T-helper 2 cell treated with Interferon-gamma antibody and Interleukin-4, amounts not matched to agents 100 ng/mL and 5 ng/mL, for 36 hours (primary cell): Measurements from ENCODE around the gene APBB1. TPM values are rescaled to one million over a fixed set of nuclear protein-coding genes. Genes with fewer than 3 reads are reported as not detected.

Experiments used
- intact Hi-C: fragments of 100-400 bp; cut with micrococcal nuclease; formaldehyde crosslinking; loops from one replicate; pipeline ENCODE4 v1.15.1; 2023
- total RNA-seq: library from RNA; stranded (reverse); gene quantifications from 2 replicates; pipeline ENCODE4 v1.2.3, GENCODE V29; 2022

The APBB1 gene
- total RNA-seq, 1 donor from 2014 or later: 51.1 TPM

- intact Hi-C loops: loop anchor here (1.0 to 2.0 kb wide), 4 partner anchors 16 to 63 kb away; partner anchors contain the start of genes ARFIP2, SMPD1 and TIMM10B
These were observed 311 bp downstream of the APBB1 start for GRCh38 chr11:6418557-6419008.

DNA sequence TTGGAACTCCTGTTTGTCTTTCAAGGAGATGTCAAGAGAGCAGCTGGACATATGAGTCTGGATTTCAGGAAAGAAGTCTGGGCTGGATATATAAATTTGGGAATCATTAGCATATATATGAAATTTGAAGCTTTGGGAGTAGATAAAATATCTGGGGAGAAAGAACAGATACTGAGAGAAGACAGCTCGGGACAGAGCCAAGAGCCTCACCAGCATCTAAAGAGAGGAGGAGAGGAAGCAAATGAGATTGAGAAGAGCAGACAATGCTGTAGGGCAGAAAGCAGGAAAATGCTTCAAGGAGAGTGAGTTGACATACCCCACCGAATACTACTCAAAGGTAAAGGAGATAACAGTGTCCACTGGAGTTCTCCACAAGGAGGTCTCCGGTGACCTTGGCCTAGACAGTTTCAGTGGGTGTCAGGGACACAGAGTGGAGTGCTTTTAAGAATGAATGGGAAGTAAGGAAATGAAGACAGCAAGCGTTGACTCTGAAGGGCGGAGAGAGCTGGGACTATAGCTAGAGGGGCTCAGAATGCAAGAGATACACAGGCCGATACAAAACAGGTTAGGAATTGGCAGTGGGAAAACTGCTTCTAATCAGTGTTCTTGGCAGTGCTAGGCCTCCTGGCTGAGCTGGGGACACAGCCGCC, 862 bp downstream of the APBB1 start:
- intact Hi-C loops: loop anchor here (2.0 kb wide), 1 partner anchor 25 kb away; no protein-coding TSS in a partner anchor

DNA sequence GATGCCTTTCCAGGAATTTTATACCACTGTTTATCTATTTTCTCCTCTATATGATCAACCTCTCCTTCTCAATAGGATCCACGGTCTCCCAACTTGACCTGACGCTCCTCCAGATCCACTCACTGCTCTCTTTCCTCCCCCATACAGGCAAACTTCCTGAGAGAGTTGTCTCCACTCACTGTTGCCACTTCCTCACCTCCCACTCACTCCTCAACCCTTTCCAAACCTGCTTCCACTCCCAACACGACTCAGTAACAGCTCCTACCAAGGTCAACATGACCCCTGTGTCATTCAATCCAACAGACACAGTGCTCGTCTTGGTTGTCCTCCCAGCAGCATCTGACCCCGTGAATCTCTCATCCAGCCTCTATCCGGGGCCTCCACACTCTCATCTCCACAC, 3.1 kb downstream of the APBB1 start:
- intact Hi-C loops: no loop called here

DNA sequence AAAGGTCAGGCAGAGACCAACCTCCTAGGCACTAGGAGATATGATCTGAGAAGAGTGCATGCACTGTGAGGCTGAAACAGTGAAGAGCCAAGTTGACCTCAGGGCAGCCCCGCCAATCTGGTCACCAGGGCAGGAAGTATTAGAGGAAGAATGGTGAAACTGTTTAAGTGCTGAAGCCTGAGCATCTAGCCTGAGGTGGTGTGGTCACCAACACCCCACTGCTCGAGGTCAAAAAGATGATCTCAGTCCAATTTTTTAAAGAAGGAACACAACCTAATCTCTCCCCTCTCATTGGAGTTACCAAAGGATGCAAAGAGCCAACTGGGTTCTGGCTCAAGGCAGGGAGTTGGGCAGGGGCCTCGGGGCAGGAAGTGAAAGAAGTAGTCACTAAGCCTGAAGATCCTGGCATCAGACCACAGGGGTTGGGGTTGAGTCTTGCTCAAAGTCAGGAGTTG, 4.0 kb downstream of the APBB1 start:
- intact Hi-C loops: loop anchor here (1.0 to 5.0 kb wide), 2 partner anchors 25 to 38 kb away; partner anchors contain the start of gene SMPD1

DNA sequence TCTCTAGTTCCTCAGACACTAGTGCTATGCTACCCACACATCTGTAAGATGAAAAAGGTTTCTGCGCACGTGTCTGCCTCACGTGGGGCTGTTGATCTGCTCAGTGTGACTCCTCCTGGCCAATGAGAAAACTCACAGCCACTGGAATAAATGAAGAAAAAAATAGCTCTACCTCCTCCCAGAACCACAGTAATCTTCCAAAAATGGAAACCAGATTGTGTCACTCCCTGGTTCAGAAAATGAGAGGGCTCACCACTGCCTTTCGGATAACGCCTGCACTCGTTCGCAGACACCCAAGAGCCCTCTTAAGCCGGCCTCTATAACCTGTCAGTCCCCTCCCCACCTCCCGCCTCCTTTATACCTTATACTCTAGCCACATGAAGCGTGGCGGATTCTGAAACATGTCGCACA, 5.1 kb downstream of the APBB1 start:
- intact Hi-C loops: loop anchor here (1.0 to 5.0 kb wide), 2 partner anchors 23 to 36 kb away; partner anchors contain the start of gene SMPD1

DNA sequence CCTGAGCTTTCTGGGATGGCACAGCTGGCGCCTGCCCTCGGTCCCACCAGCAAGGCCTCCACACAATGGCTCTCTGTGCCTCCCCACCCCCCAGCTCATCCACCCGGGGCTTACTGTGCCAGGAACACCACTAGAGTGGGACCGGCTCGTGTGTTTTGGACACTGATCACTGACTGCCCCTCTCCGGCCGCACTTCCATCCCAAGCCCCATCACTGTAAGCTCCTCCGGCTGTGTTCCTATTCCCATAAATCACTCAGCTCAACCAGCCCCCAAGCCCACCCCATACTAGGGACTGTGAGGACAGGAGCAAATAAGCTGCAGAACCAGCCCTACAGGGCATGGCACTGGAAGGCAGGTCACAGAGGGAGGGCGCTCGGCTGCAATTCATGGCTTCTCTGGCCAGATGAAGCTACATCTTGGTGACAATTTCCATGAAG, 7.3 kb downstream of the APBB1 start:
- intact Hi-C loops: loop anchor here (5.0 kb wide), 1 partner anchor 34 kb away; no protein-coding TSS in a partner anchor

DNA sequence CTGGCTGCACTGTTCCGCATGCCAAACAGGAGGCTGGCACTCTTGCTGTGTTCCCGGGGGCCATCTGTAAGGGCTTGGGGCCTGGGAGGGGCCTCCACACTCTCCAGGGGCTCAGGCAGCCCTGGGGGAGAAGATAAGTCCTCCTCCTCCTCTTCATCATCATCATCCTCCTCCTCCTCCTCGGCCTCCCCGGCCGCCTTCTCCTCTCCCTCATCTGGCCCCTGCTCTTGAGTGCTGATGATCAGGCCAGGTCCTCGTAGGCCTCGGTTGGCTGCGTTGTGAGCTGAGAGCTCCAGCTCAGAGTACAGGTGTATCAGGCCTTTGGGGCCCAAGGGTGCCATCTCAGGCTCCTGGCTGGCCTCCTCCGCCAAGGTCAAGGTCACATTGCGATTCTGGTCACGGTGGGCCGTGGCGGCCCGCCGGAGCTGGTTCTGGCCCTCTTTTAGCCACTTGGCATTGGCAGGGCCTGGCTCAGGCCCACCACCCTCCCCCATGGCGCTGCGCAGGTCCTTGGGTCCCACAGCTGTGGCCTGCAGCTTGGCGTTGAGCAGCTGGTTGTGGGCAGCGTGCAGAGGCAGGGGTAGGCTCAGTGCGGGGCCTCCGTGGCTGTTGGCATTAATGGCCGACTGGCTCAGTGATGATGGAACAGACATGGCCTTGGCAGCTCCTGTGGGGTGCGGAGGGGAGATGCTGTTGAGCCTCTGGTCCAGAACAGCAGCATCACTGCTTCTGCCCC, 8.0 kb downstream of the APBB1 start:
- intact Hi-C loops: loop anchor here (5.0 kb wide), 1 partner anchor 34 kb away; no protein-coding TSS in a partner anchor

- intact Hi-C loops: no loop called here
These were observed 12.5 kb downstream of the APBB1 start for GRCh38 chr11:6406370-6406769.

- intact Hi-C loops: no loop called here
These were observed 13.0 kb downstream of the APBB1 start for GRCh38 chr11:6405846-6406245.

DNA sequence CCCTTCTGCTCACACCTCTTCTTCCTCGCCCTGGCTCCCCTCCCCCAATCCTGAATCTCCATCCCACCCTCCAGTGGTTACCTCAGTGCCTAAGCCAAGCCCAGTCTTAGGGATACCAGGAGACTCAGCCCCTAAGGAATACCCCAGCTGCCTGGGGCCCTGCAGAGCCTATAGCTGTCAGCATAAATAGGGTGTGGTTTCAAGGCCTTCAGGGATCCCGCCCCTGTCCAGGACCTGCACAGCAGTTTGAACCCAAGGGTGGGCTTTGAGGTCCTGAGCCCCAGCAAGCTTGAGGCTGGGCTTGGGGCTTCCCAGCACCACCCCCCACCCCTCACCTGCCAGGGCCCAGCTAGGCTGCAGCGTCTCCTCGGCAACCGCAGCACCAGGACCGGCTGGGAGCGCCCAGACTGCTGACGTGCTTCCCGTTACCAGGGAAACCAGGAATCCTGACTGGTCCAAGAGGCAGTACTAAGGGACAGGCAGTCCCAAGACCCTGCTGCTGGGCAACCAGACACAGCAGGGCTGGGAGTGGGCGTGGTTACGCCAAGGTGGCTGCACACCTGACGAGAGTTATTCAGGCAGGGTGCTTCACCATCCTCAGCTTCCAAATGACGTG, 13.7 kb downstream of the APBB1 start:
- intact Hi-C loops: no loop called here

- intact Hi-C loops: no loop called here
These were observed 14.4 kb downstream of the APBB1 start for GRCh38 chr11:6404342-6405051.

DNA sequence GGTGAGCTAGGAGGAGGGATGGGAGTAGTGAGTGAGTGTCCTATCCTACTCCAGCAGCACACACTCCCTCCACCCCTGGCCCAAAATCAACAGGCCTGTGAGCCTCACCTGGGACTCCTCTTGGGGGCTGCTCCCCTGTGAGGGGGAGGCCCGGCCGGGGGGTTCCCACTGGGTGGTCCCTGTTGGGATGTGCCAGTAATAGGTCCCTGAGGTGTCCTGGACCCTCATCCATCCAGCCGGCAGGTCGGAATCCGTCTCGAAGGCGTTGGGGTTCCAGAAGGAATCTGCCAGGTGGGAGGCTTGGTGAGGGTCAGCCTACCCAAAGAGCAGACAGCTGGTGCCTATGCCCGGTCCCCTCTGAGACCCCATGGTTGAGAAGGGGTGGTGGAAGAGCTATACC, 15.4 kb downstream of the APBB1 start:
- intact Hi-C loops: no loop called here

- intact Hi-C loops: loop anchor here (1.0 kb wide), 4 partner anchors 12 to 41 kb away; partner anchors contain the start of genes APBB1 and SMPD1
These were observed 16.3 kb downstream of the APBB1 start for GRCh38 chr11:6402561-6402981.

- intact Hi-C loops: loop anchor here (1.0 kb wide), 4 partner anchors 12 to 41 kb away; partner anchors contain the start of genes APBB1 and SMPD1
These were observed 16.8 kb downstream of the APBB1 start for GRCh38 chr11:6402061-6402470.

- intact Hi-C loops: no loop called here
These were observed 17.4 kb downstream of the APBB1 start for GRCh38 chr11:6401464-6401863.

- intact Hi-C loops: no loop called here
These were observed 18.2 kb downstream of the APBB1 start for GRCh38 chr11:6400431-6401345.

DNA sequence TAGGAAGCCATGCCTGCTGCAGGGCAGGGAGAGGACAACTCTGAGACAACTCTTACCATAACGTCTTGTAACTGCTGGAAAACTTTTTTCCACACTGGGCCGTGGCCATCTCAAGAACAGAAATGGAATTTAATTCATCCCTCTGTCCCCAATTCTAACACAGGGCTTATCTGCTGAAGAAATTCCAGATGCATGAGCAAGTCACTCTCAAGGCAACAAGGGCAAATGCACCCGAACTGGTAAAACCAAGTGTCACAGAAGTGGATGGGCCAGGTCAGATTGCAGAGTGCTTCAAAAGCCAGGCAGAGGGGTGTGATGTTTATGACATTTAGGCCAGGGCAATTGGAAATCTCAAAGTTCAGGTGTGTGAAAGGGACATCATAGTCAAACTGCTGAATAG, 21.3 kb downstream of the APBB1 start:
- intact Hi-C loops: no loop called here

- intact Hi-C loops: no loop called here
These were observed 21.7 kb downstream of the APBB1 start for GRCh38 chr11:6397156-6397555.

- intact Hi-C loops: no loop called here
These were observed 23.3 kb downstream of the APBB1 start for GRCh38 chr11:6395470-6396060.
